ENCODE data around the gene INPP5K.
"Not testable (repeated sequence)": the region's sequence is repeated elsewhere in the genome, so short reads cannot be mapped to it uniquely, and the experiment has no call there.

INPP5K gene

GRCh38 chr17:1464186-1464585, 52.2 kb downstream of the INPP5K start:
- DNase-seq (ENCODE audit: low spot score), result no peak

GRCh38 chr17:1462164-1463112, 54.0 kb downstream of the INPP5K start:
- DNase-seq (ENCODE audit: low spot score), result no peak

- no peak for DNase-seq (ENCODE audit: low spot score)
These were observed 55.0 kb downstream of the INPP5K start for GRCh38 chr17:1461198-1461944.

GRCh38 chr17:1460233-1460632, 56.2 kb downstream of the INPP5K start:
- DNase-seq (ENCODE audit: low spot score), result no peak

GRCh38 chr17:1455797-1456599, 60.4 kb downstream of the INPP5K start, which contains the start of gene CRK:
Gene CRK (minus strand): TSS chr17:1456232. CDS start chr17:1456117, 115 bp downstream.
- peak; percentile 94 for DNase-seq (ENCODE audit: low spot score)

- peak; percentile 66 for DNase-seq (ENCODE audit: low spot score)
These were observed 61.1 kb downstream of the INPP5K start for GRCh38 chr17:1455291-1455796.

GRCh38 chr17:1454541-1454940, 61.9 kb downstream of the INPP5K start:
- no peak for DNase-seq (ENCODE audit: low spot score)

GRCh38 chr17:1453694-1454093, 62.7 kb downstream of the INPP5K start:
- DNase-seq (ENCODE audit: low spot score), result not testable (repeated sequence)

GRCh38 chr17:1452836-1453235, 63.6 kb downstream of the INPP5K start:
- DNase-seq (ENCODE audit: low spot score), result no peak

GRCh38 chr17:1450261-1450660, 66.2 kb downstream of the INPP5K start:
- DNase-seq (ENCODE audit: low spot score), result not testable (repeated sequence)

- DNase-seq (ENCODE audit: low spot score), result no peak
These were observed 66.9 kb downstream of the INPP5K start for GRCh38 chr17:1449412-1449967.

GRCh38 chr17:1447052-1447451, 69.4 kb downstream of the INPP5K start:
- no peak for DNase-seq (ENCODE audit: low spot score)

- DNase-seq (ENCODE audit: low spot score), result no peak
These were observed 70.2 kb downstream of the INPP5K start for GRCh38 chr17:1446201-1446600.

GRCh38 chr17:1445695-1446094, 70.7 kb downstream of the INPP5K start:
- not testable (repeated sequence) for DNase-seq (ENCODE audit: low spot score)

All from HuH-7 (cell line).